ENCODE results near the gene LIM2. TPM values are rescaled to one million over a fixed set of nuclear protein-coding genes. Genes with fewer than 3 reads are reported as not detected.
A peak's percentile ranks its signal among the peaks of the same experiment; 100 is the strongest.

Gene LIM2
- total RNA-seq, 1 experiment from 2014 or later: not detected

DNA sequence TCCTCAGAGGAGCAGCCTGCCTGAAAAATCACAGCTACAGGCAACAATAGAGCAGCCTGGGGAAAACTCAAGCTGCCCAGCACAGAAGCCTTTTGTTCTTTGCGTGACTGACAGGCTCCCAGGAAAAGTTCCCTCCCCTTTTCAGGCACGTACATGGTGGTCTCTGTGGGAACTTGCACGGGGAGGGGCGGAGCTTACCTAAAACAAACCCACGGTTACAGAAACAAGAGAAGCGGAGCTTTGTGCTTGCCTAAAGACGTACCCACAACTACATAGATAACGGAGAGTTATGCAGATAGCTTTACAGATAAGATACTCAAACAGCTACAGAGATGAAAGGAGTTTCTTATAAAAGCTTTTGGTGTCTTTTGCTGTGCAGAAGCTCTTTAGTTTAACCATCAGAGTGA is 33.0 kb downstream of the LIM2 start:
- ATAC-seq (peak; percentile 93), DNase-seq (ENCODE audit: low spot score) (peak; percentile 60)
- POLR2A ChIA-PET: interaction anchor here (1.9 kb wide), 1 partner anchor 13 kb away, joined by 6 read pairs; no protein-coding TSS in a partner anchor
- no peak overlapping the region for H3K4me3 Mint-ChIP-seq
- H3K9me3 Mint-ChIP-seq: no peaks in the 10 kb centered on the region
- peak overlapping the region; percentile 34 for H3K27ac Mint-ChIP-seq
- CTCF ChIA-PET: interaction anchor here (0.8 to 1.7 kb wide), 6 partner anchors 15 to 67 kb away, joined by 3 to 10 read pairs (median 4); partner anchors contain the start of gene C19orf84
- peaks cover 5% of the 10 kb centered on the region; the same call in 1 of the 2 replicates for H3K36me3 Mint-ChIP-seq
- TF ChIP-seq ZNF416 (CRISPR knock-in tag; IDR thresholded peaks at IDR 0.05) (no peak), ZNF423 (CRISPR knock-in tag; IDR thresholded peaks at IDR 0.05) (no peak)
- peaks cover 15% of the 10 kb centered on the region for H3K4me1 Mint-ChIP-seq
- no peaks in the 10 kb centered on the region for H3K27me3 Mint-ChIP-seq (ENCODE audit: low read depth)

DNA sequence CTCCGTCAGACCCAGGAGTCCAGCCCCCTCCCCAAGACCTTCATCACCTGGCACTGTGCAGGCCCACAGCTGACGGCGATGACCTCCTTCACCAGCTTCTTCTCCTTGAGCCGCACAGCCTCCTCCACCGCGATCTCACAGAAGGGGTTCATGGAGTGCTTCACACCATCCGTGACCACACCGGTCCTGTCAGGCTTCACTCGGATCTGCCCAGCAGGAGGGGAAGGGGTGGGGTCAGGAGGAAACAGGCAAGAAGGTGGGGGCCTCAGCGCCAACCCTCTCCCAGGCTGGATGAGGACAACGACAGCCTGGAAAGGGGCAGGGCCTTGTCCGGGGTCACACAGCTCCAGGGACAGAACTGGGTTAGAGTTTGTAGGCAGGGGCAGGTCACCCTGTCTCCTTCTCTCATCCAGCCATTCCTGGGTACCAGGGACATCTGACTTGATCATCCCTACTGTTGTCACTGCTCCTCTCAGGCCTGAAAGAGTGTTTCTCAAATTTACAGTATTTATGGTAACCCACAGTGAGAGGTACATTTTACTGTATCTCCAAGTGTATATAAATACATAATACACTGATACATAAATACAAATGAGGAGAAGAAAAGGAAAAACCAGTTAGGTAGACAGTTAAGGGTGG is 33.6 kb downstream of the LIM2 start:
- DNase-seq (ENCODE audit: low spot score) (no peak), ATAC-seq (peak; percentile 57)
- H3K36me3 Mint-ChIP-seq: peaks cover 5% of the 10 kb centered on the region; the same call in 1 of the 2 replicates
- CTCF ChIA-PET: interaction anchor here (0.8 to 1.7 kb wide), 6 partner anchors 15 to 68 kb away, joined by 3 to 10 read pairs (median 4); partner anchors contain the start of gene C19orf84
- no peak for TF ChIP-seq SP1 (CRISPR knock-in tag; conservative IDR thresholded peaks at IDR 0.05)
- TF ChIP-seq, protein P1, sequence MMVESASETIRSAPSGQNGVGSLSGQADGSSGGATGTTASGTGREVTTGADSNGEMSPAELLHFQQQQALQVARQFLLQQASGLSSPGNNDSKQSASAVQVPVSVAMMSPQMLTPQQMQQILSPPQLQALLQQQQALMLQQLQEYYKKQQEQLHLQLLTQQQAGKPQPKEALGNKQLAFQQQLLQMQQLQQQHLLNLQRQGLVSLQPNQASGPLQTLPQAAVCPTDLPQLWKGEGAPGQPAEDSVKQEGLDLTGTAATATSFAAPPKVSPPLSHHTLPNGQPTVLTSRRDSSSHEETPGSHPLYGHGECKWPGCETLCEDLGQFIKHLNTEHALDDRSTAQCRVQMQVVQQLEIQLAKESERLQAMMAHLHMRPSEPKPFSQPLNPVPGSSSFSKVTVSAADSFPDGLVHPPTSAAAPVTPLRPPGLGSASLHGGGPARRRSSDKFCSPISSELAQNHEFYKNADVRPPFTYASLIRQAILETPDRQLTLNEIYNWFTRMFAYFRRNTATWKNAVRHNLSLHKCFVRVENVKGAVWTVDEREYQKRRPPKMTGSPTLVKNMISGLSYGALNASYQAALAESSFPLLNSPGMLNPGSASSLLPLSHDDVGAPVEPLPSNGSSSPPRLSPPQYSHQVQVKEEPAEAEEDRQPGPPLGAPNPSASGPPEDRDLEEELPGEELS (CRISPR knock-in tag; IDR thresholded peaks at IDR 0.05): 0 out of 2 replicates have a peak, but pooled peaks have one; percentile 37
- POLR2A ChIA-PET: interaction anchor here (1.9 kb wide), 1 partner anchor 14 kb away, joined by 6 read pairs; no protein-coding TSS in a partner anchor
- peaks cover 15% of the 10 kb centered on the region for H3K4me1 Mint-ChIP-seq
- H3K9me3 Mint-ChIP-seq: no peaks in the 10 kb centered on the region
- no peaks in the 10 kb centered on the region for H3K27me3 Mint-ChIP-seq (ENCODE audit: low read depth)
- H3K27ac Mint-ChIP-seq: peak overlapping the region; percentile 35; the same call in 1 of the 2 replicates
- no peak overlapping the region for H3K4me3 Mint-ChIP-seq

GRCh38 chr19:51352783-51353360 is 34.9 kb downstream of the LIM2 start:
- H3K36me3 Mint-ChIP-seq: peaks cover 5% of the 10 kb centered on the region; the same call in 1 of the 2 replicates
- POLR2A ChIA-PET: interaction anchor here (0.6 kb wide), 1 partner anchor 81 kb away, joined by 6 read pairs; no protein-coding TSS in a partner anchor
- no peaks in the 10 kb centered on the region for H3K9me3 Mint-ChIP-seq

GRCh38 chr19:51351266-51351990 is 36.3 kb downstream of the LIM2 start:
- no peak overlapping the region for H3K4me3 Mint-ChIP-seq
- POLR2A ChIA-PET: no interaction called here
- H3K27ac Mint-ChIP-seq: no peak overlapping the region
- ATAC-seq (no peak), DNase-seq (ENCODE audit: low spot score) (no peak)
- H3K36me3 Mint-ChIP-seq: peaks cover 5% of the 10 kb centered on the region; the same call in 1 of the 2 replicates
- peaks cover 15% of the 10 kb centered on the region for H3K4me1 Mint-ChIP-seq
- H3K27me3 Mint-ChIP-seq (ENCODE audit: low read depth): no peaks in the 10 kb centered on the region
- CTCF ChIA-PET: interaction anchor here (1.3 kb wide), 1 partner anchor 12 kb away, joined by 4 read pairs; no protein-coding TSS in a partner anchor
- no peaks in the 10 kb centered on the region for H3K9me3 Mint-ChIP-seq
- TF ChIP-seq, protein P2, sequence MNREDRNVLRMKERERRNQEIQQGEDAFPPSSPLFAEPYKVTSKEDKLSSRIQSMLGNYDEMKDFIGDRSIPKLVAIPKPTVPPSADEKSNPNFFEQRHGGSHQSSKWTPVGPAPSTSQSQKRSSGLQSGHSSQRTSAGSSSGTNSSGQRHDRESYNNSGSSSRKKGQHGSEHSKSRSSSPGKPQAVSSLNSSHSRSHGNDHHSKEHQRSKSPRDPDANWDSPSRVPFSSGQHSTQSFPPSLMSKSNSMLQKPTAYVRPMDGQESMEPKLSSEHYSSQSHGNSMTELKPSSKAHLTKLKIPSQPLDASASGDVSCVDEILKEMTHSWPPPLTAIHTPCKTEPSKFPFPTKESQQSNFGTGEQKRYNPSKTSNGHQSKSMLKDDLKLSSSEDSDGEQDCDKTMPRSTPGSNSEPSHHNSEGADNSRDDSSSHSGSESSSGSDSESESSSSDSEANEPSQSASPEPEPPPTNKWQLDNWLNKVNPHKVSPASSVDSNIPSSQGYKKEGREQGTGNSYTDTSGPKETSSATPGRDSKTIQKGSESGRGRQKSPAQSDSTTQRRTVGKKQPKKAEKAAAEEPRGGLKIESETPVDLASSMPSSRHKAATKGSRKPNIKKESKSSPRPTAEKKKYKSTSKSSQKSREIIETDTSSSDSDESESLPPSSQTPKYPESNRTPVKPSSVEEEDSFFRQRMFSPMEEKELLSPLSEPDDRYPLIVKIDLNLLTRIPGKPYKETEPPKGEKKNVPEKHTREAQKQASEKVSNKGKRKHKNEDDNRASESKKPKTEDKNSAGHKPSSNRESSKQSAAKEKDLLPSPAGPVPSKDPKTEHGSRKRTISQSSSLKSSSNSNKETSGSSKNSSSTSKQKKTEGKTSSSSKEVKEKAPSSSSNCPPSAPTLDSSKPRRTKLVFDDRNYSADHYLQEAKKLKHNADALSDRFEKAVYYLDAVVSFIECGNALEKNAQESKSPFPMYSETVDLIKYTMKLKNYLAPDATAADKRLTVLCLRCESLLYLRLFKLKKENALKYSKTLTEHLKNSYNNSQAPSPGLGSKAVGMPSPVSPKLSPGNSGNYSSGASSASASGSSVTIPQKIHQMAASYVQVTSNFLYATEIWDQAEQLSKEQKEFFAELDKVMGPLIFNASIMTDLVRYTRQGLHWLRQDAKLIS (CRISPR knock-in tag; IDR thresholded peaks at IDR 0.05; ENCODE audit: borderline replicate concordance): no peak
- TF ChIP-seq ZNF317 (CRISPR knock-in tag; IDR thresholded peaks at IDR 0.05; ENCODE audit: borderline replicate concordance, low read depth) (no peak), FOXP1 (CRISPR knock-in tag; IDR thresholded peaks at IDR 0.05; ENCODE audit: borderline replicate concordance) (no peak), TEAD4 (CRISPR knock-in tag; IDR thresholded peaks at IDR 0.05) (no peak), NR2C2 (CRISPR knock-in tag; IDR thresholded peaks at IDR 0.05) (no peak)

More at GRCh38 chr19:51352783-51353360, 34.9 kb downstream of the LIM2 start:
- CTCF ChIA-PET: no interaction called here
- no peak for TF ChIP-seq ZNF232 (CRISPR knock-in tag; IDR thresholded peaks at IDR 0.05)
- TF ChIP-seq, protein P3, sequence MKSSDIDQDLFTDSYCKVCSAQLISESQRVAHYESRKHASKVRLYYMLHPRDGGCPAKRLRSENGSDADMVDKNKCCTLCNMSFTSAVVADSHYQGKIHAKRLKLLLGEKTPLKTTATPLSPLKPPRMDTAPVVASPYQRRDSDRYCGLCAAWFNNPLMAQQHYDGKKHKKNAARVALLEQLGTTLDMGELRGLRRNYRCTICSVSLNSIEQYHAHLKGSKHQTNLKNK (CRISPR knock-in tag; IDR thresholded peaks at IDR 0.05): no peak
- TF ChIP-seq, protein P1 (CRISPR knock-in tag; IDR thresholded peaks at IDR 0.05): no peak
- TF ChIP-seq, protein P4, sequence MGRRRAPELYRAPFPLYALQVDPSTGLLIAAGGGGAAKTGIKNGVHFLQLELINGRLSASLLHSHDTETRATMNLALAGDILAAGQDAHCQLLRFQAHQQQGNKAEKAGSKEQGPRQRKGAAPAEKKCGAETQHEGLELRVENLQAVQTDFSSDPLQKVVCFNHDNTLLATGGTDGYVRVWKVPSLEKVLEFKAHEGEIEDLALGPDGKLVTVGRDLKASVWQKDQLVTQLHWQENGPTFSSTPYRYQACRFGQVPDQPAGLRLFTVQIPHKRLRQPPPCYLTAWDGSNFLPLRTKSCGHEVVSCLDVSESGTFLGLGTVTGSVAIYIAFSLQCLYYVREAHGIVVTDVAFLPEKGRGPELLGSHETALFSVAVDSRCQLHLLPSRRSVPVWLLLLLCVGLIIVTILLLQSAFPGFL (CRISPR knock-in tag; IDR thresholded peaks at IDR 0.05; ENCODE audit: borderline replicate concordance): no peak
- Mint-ChIP-seq H3K27me3 (ENCODE audit: low read depth) (no peaks in the 10 kb centered on the region), H3K4me1 (peaks cover 15% of the 10 kb centered on the region), H3K27ac (no peak overlapping the region), H3K4me3 (no peak overlapping the region)
- ATAC-seq: no peak
- no peak for DNase-seq (ENCODE audit: low spot score)

Data from WTC11 (cell line).